ENCODE results near the gene CACNA2D2.

CACNA2D2 gene

DNA sequence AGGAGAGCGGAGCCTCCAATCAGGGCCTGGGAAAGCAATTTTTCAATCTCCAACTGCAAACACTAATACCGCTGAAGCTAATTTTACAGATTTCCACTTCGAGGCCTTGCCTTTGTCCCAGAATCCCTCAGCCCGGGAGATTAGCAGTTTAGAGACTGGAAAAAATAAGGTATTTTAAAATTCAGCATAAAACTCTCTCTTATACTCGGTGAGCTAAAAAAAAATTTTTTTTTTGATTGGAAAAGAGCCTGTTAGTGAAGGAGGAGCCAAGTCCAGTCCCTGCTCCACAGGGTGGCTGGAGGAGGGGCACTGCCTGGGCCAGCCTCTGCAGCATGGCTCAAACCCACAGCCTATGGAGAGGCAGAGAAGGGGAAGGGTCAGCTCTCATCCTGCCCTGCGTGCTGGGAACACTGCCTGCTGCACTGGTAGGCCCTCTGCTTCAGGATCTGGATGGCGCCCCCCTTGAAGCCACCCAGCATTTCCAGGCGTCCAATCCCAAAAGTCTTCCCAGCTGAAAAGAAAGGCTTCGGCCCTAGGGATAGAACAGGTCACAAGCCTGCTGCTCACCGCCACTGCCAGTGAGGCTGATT is 48.9 kb downstream of the CACNA2D2 start:
- DNase-seq = peak; percentile 67

DNA sequence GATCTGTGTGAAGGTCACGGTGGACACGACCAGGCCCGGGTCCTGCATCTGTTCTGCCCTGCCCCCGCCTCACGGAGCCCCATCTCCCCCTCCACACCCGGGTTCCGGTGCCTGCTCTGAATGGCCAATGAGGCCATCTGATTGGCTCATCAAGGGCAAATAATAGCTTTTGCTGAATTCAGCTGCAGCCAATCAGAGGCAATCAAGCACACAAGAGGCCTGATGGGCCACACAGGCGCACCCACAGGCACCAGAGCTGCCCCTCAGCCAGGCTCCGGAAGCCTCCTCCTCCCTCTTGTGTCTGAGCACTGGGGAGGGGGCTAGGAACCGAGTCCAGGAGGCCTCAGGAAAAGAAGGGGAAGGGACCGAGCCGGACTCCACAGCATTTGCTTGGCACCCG is 49.5 kb downstream of the CACNA2D2 start:
- no peak for DNase-seq

DNA sequence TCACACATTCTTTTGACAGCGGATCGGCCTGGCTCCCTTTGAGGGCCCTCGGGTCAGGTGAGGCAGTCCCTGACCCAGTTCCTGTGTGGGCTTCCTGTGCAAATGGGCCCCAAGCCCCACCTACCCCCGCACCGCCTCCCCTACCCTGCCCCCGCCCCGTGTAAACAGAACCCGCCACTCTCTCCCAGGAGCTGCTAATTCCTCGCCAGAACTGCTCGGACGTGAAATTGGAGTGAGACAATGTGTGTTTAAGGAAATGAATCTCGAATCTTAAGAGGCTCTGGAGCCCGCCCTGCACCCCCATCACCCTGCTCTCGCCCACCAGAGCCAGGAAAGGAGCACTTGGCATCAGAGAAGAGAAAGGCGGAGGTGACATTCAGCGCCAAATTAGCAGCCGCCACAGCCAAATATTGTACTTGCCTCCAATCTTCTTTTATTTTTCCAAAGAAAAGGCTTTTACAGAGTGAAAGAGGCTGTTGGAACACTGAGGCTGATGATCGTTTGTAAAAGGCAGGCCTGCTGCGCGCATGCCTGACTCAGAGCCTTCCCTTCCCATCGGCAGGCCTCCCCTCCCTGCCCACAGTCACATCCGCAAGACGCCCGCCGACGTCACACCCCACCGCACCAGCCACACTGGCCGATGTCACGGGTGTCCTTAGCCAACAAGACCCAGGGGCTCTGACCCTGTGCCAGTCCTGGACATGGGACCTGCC is 53.1 kb downstream of the CACNA2D2 start:
- peak; percentile 70 for DNase-seq

DNA sequence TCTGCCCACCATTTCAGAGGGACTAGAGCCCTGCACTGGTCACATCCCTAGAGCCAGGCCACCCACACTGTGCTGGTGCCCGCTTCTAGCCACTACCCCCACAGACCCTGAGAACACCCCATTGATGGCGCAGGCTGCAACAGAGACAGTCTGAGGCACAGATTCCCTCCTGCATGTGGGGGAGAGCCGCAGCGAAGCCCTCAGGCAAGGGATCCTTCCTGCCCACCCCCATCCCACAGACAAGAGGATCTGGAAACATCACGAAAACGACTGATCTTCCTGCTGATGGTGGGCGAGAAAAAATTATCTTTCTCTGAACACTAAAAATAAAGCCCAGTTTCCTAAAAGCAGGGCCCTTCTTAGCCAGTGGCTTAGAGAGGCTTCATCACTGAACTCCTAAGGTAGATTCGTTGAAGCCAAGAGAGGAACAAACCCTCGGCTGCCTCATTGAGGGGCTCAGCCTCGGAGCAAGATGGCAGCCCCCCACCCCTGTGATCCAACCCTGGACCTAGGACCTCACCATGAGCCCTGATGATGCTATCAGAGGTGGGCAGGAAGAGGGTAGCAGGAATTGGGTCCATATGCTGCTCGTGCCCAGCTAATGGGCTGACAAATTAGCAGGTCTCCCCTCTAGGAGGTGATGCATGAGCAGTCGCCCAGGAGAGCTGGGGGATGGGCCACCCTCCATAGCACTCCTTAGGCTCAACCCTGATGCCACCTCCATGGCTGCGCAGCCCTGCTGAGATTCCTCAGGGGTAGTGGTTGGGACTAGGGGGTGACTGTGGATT is 54.5 kb downstream of the CACNA2D2 start:
- no peak for DNase-seq

DNA sequence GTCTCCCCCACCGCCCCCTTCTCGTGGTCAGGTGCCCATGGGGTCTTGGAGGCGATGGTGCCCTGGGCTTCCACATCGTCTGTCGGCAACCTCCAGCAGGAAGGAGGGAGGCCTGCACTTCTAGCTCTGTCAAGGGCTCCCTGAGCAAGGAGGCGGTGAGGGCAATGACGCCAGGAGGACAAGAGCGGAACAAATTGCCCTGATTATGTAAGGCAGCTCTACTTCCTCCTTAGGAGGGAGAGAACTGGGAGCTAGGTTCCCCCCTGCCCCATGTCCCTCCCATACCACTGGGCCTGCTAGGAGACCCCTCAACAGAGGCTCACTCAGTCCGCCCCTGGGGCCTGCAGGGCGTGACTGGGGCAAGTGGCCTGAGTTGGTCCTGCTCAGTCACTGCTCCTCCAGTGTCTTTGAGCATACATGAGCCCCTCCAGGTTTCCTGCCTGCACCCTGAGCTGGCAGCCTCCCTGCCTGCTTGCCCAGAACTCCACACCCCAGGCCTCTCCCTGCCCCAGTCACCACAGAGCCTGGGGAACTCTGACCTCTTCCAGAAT is 56.1 kb downstream of the CACNA2D2 start:
- no peak for DNase-seq

DNA sequence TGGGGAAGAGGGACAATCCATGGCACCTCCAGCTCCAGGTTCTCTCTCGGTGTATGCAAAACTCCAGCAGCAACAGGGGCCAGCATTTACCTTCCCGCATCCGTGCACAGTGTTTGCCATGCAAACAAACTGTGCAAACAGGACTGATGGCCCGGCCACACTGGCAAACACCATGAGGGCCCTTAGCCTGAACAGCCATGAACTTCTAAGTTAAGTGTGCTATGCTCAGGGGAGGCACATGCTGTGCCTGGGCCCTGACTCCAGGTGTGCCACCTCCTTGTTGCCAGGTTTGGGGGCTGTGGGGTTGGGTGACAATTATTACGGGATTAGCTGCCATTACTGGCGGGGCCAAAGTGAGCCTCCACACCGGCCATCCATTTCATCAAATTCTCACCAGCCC is 57.5 kb downstream of the CACNA2D2 start:
- DNase-seq = no peak

DNA sequence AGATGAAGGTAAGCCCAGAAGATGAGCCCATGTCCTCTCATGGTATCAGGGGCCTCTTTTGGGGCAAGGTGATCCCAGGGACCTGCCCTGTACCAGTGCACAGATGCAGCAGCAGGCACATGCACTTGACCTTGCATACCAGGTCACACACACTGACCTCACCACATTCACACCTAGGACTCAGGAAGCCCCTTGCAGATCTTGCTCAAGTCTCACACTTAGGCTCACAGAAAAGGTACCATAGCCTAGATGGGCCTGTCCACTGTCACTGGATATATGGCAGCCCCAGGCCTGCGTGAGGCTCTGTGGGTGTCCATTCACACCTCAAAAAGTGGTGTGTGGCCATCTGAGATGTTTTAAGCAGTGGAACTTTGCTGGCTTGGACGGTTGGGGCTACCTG is 58.7 kb downstream of the CACNA2D2 start:
- DNase-seq = no peak

DNA sequence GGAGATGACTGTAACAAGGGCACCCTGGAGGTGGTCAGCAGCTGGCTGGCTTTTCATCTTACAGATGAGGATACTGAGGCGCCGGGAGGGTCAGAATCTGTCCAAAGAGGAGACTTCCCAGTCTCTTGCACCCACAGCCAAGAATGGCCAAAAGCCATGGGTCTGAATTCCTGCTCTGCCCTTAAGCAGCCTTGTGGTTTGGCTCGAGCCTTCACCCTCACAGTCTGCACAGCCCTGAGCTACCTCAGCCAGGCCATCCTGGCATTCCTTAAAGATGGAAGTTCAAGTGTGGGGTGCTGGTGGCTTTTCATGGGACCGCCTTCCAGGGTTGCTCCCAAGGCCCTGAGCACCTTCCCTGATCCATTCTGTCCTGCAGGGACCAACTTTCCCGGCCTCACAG is 59.2 kb downstream of the CACNA2D2 start:
- no peak for DNase-seq

DNA sequence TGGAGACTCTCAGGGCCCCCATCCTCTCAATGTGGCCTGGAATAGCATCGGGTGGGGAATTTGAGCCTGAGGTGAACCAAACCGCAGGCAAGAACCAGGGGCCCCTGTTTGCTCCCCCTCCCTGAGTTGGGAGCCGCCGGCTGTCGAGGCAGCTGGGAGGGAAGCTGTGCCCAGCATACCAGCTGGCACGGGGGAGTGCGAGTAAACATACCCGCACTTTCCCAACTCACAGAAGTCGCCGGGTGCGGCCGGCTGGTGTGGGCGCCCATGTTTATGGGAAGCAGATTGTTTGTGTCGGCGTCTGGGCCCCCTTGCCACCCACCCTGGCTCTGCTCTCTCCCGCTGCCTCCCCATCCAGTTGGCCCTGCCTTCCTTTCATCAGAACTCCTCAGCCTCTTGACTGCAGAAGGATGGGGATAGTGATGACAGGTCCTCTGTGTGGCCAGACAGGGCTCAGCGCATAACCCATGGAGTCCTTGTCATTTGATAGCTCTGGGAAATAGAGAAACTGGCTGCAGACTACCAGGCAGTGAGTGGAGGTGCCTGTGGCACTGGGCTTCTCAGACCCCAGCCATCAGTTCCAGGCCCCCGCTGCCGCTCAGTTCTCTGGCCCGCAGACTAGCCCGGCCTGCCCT is 60.4 kb downstream of the CACNA2D2 start:
- DNase-seq = no peak

DNA sequence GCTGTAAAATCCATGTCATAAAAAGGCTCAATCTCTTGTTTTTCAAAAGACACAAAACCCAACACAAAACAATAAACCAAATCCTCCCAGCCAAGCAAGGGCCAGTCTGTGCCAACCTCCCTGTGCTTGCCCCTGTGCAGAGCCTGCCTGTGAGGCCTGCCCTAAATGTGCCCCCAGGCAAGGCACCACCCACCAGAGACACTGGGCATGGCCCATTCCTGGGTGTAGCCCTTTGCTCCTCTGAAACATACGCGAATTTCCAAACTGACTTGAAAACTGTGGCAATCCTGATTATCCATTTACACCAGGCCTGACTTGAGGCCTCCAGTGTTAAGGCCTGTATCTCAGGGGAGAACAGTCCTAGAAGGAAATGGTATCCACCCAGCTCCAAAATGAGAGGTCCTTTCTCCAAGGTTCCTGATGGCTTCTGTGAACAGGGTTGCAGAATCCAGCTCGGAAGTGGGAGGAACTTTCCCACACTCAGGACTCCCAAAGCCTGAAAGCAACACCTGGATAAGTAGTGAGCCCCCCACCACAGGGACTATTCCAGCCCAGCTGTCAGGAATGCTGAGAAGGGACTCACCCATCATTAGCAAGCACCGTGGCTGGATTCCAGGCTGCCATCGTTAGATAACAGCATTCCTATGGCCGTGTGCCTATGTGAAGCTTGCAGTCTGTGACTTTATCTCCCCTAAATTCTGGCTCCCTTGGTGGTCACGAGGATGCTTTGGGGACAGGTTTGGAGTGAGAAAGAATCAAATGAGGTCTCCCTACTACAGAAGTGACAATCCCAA is 61.8 kb downstream of the CACNA2D2 start:
- DNase-seq = no peak

DNA sequence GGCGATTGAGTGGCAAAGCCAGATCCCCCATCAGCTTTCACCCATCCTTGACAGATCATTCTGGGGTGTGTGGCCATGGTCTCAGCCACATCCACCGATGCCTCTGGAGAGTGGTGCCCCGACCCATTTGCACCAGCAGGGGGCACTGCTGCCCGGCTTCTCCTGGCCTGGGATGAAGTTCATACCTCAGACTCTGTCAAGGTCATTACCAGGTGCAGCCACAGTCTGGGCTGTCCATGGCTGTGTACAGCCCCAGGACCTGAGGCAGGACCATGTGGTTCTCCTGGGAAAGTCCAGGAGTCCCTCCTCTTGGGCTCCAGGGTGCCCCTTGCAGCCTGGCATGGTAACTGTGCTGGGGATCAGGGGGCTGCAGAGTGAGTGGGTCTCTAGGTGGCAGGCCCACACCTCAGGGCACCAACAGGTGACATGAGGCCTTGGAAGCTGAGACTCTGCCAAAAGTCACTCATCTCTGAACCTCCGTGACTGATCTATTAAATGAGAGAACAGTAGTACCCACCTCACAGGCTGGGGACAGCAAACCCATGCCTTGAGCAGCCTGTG is 67.2 kb downstream of the CACNA2D2 start:
- DNase-seq = peak; percentile 83

DNA sequence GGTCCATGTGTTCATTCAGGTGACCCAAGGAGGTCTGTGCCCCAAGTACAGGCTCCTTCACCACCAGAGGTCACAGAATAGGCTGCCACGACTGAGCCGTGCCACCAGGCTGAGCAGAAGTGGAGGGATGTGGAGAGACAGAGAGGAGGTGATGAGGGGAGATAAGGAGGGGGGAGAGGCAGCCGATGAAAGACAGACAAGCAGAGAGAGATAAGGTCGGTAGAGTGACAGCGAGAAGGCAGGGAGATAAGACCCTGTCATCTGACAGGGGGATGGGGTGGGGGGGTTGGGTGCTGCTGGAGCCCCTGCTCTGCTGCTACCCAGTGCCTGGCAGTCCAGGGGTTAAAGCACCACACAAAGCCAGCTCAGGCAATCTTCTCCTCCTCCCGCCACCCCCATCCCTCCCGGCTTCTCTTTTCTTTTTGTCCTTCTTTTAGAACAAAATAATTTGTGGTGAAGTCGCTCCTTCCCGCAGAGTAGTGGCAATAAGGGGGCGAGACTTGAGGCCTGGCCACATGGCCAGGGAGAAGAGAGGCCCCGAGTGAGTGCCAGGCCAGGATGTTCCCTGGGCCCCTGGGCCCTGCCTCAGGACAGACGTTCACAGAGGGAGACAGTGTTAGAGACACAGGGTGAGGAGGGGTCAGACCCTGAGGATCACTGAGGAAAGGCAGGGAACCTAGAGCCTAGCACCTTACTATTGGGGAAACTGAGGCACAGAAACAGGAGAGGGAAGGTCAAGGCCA is 67.9 kb downstream of the CACNA2D2 start:
- peak; percentile 38 for DNase-seq

DNA sequence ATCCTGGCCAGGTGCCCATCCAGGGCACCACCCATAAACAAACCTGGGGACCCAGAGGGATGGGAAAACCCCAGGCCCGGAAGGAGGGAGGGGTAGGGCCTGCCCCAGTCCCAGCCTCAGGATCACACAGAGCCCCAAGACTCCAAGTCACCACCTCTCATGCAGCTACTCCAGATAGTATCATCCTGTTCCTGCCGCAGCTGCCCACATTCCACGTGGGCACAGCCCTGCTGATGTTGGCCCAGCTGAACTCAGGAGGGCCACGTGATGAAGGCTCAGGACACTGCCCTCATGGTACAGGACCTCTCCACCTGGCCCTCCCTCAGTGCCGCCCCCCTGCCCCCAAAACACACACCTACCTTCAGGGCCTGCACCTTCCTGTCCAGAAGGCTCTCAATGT is 69.5 kb downstream of the CACNA2D2 start:
- DNase-seq = no peak

DNA sequence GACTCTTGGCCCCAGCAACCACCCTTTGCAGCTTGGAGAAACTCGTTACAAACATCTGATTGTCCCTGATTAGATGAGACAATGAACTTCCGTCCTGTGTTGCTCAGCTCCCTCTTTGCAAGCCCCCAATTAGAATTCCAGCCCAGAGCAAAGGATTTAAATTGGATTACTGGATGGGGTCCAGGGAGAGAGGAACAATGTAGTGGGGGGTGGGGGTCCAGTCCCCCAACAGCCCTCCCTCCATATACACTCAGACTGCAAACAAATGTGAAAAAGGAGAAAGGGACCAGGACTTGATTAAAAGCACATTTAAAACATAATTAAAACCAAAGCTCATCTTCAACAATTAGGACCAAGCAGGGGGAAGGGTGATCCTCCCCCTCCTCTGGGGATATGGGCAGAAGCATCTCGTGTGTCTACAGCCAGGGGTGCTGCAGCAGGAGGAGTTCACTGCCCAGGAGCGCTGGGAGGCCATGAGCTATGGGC is 72.4 kb downstream of the CACNA2D2 start:
- DNase-seq = peak; percentile 80

DNA sequence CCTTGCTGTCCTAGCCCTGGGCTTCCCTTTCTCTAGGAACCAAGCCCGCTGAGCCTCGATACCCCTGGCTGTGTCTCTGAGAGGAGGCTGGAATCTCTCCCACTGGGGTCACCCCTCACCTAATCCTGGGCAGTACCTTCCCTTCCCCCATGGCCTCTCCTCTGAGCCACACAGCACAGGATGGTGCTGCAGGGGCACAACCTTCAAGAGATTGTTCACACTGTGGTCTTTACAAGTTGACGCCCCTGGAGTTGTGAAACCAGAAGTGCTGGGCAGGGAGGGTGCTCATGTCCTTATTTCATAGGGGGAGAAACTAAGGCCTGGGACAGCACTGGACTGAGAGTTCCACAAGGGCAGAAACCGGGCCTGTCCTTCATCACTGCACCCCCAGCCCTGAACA is 73.2 kb downstream of the CACNA2D2 start:
- no peak for DNase-seq

DNA sequence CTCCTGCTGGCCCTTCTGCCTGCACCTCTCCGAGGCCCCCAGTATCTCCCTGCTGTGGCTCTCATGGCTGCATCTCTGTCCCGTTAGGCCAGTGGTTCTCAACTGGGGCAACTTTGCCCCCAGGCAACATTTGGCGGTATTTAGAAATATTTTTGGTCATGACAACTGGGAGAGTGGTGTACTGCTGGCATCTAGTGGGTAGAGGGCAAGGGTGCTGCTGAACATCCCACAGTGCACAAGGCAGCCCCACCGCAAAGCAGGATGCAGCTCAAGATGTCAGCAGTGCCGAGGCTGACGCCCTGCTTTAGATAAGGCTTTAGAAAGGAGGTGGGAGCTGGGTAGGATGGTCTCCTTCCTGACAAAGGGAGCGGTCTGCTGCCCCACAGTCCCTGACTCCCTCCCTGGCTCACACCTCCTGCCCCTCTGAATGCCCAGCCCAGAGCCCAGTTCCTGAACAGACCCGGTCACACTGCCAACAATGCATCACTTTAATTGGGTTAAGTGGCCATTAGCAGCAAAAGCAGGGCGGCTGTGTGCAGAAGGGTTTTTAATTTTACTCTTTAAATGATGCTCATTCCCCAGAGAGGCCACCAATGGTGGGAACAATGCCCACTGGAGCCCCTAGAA is 75.3 kb downstream of the CACNA2D2 start:
- peak; percentile 79 for DNase-seq

DNA sequence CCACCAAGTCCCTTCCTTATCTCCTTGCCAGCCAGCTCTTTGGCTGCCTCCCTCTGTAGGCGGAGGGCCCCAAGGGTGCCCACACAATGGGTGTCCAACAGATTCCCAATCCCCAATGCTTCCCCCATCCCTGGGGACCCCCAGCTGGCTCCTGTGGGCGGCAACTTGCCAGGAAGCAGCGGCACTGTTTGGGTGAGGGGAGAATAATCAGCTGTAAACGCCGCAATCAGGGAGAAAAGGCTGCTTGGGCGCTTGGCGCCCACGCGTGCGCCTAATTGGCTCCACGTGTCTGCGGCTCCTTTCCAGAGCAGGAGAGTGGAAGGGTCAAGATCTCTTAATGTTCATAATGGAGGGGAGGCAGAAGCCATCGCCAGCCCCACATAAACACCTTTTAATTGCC is 76.2 kb downstream of the CACNA2D2 start:
- DNase-seq = no peak

DNA sequence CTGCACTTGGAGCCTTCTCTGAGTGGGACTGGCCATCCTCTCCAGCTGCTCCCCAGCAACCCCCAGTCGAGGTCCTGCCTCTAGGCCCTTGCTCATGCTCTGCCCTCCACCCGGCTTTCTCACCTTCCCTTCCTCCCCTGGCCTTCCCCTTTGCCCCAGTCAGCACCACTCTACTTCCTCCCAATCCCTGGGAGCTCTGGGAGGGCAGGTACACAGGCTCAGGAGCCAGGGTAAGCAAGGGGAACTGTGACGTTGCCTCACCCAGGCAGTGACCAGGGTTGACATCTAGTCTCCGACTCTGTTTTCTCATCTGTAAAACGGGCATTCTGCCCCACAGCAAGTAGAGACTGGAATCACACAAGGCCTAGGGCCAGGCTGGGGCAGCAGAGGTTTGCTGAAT is 77.5 kb downstream of the CACNA2D2 start:
- no peak for DNase-seq

DNA sequence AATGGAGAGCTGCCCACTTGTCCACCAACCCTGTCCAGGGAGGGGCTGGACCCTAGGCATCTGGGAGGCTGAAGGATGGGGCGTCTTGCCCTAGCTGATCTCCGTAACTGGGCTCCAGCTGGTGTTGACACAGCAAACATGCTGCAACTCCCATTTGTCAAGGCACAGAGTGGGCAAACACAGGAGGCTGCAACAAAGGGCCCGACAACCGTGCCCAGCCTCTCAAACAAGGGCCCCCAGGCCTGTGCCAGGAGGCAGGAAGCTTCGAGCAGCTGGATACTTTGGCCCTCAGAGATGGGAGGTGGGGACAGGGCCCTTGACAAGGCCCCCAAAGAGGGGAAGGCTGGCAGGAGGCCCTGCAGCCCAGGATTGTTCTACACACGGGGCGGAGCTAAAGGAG is 79.9 kb downstream of the CACNA2D2 start:
- DNase-seq = no peak

DNA sequence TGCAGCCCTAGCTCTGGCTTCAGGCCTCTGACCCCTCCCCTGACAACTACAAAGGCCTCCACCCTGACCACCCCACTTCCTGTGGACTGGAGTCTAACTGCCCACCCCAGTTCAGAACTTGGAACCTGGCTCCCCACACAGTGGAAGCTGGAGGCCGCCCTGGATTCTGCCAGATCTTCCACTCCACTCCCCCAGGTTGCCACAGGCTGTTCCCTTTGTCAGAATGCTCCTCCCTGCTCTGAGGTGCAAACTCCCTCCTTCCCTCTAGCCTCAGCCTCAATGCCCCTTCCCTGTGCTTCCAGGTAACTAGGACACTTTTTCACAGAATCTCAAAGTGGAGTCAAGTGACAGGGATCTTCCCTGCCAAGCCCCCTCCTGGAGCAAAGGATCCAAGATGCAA is 81.3 kb downstream of the CACNA2D2 start:
- no peak for DNase-seq

Data from retina (tissue), 1 donor.